Measurements from ENCODE around the gene ANKRD31. TPM values are rescaled to one million over a fixed set of nuclear protein-coding genes. Genes with fewer than 3 reads are reported as not detected.

Gene ANKRD31
- total RNA-seq, 1 experiment from 2014 or later, result 0.11 TPM

DNA sequence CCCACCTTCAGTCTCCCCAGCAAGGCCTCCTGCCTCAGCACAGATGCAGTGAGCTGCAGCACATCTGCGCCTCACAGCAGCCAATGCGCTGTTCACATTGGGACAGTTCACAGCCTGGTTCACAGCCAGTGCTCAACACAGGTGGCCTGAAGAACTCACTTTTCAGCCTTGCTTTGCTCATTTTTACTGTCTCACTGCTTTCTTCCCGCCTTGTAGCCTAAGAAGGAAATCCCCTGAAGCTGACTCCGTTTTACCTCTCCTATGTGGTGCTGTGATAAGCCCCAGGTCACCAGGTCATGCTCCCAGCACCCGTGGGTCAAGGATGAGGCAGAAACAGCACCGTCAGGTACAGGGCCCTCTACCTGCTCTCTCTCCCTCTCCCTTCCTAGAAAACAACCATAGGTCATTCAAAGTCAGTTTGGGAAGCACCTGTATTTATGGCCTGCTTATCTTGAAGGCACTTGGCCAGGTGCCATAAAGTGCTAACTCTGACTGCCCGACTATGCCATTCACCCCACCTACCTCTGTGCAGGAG is 185.4 kb downstream of the ANKRD31 start:
- no peak overlapping the region for H2BK20ac ChIP-seq (ENCODE audit: low read depth, low read length, poor library complexity, severe bottlenecking)
- no peak overlapping the region for H4K5ac ChIP-seq (ENCODE audit: insufficient read length, low read depth, low read length)
- Mint-ChIP-seq H3K27me3 (ENCODE audit: low read depth) (peaks cover 37% of the 10 kb centered on the region), H3K9me3 (no peaks in the 10 kb centered on the region; a peak in 2 of 5 replicates), H3K27ac (no peak overlapping the region), H3K36me3 (ENCODE audit: insufficient read depth in 1 of 3, low read depth in 3 of 3) (peaks cover 0 to 4% (median 0%) of the 10 kb centered on the region in 3 experiments; a peak in 1 of 7 replicates), H3K4me3 (peak overlapping the region; percentile 77 to 88; a peak in 4 of 5 replicates), H3K4me1 (peaks cover 41 to 50% of the 10 kb centered on the region in 2 experiments)
- H3K23ac ChIP-seq (ENCODE audit: insufficient read length, low read depth, low read length), result no peak overlapping the region
- no peak overlapping the region for H3K18ac ChIP-seq (ENCODE audit: insufficient read length, low read depth, low read length)
- TF ChIP-seq, protein P1, sequence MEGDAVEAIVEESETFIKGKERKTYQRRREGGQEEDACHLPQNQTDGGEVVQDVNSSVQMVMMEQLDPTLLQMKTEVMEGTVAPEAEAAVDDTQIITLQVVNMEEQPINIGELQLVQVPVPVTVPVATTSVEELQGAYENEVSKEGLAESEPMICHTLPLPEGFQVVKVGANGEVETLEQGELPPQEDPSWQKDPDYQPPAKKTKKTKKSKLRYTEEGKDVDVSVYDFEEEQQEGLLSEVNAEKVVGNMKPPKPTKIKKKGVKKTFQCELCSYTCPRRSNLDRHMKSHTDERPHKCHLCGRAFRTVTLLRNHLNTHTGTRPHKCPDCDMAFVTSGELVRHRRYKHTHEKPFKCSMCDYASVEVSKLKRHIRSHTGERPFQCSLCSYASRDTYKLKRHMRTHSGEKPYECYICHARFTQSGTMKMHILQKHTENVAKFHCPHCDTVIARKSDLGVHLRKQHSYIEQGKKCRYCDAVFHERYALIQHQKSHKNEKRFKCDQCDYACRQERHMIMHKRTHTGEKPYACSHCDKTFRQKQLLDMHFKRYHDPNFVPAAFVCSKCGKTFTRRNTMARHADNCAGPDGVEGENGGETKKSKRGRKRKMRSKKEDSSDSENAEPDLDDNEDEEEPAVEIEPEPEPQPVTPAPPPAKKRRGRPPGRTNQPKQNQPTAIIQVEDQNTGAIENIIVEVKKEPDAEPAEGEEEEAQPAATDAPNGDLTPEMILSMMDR (conservative IDR thresholded peaks at IDR 0.05), result no peak
- peak; percentile 38 for DNase-seq
- H2BK5ac ChIP-seq (ENCODE audit: insufficient read length, low read length), result no peak overlapping the region
- no peaks in the 10 kb centered on the region for H4K20me1 ChIP-seq (ENCODE audit: control insufficient read depth, insufficient read depth, insufficient read length)
- H3T11ph ChIP-seq (ENCODE audit: low read length), result no peak overlapping the region
- no peak overlapping the region for H3K4ac ChIP-seq (ENCODE audit: low read depth, low read length)
- H3K27ac ChIP-seq (ENCODE audit: insufficient read length, low read depth, low read length), result no peak overlapping the region
- H2BK15ac ChIP-seq (ENCODE audit: low read depth, low read length), result no peak overlapping the region
- H2BK12ac ChIP-seq (ENCODE audit: insufficient read length, low read depth, low read length), result no peak overlapping the region
- no peak overlapping the region for H2AFZ ChIP-seq (ENCODE audit: low read length)
- no peaks in the 10 kb centered on the region; the same call in 1 of the 2 replicates for H3K27me3 ChIP-seq (ENCODE audit: insufficient read depth, low read length)
- WGBS (ENCODE audit: extremely low coverage, insufficient read length, low lambda C conversion rate), result no CpG with 5 or more reads among the region's 7 CpGs
- no peak overlapping the region for H3K14ac ChIP-seq (ENCODE audit: insufficient read depth, low read length)
- H3K79me1 ChIP-seq (ENCODE audit: insufficient read depth, low read depth, low read length, poor library complexity, severe bottlenecking), result no peaks in the 10 kb centered on the region
- H3K23me2 ChIP-seq (ENCODE audit: insufficient read length, low read depth, low read length, poor library complexity, severe bottlenecking), result peaks cover 13% of the 10 kb centered on the region
- peaks cover 36% of the 10 kb centered on the region; the same call in 1 of the 2 replicates for H3K79me2 ChIP-seq (ENCODE audit: insufficient read depth, low read length)
- peak overlapping the region; percentile 76 for H3K4me2 ChIP-seq (ENCODE audit: insufficient read depth, insufficient read length, low read length)
- no peak overlapping the region for H4K91ac ChIP-seq (ENCODE audit: insufficient read length, low read depth, low read length)
- H3K9me3 ChIP-seq (ENCODE audit: control insufficient read depth, low read depth, low read length), result no peaks in the 10 kb centered on the region
- H3K4me1 ChIP-seq (ENCODE audit: insufficient read depth, low read length), result peaks cover 27% of the 10 kb centered on the region
- H3K9ac ChIP-seq (ENCODE audit: extremely low read depth, insufficient read length, low read length), result peak overlapping the region; percentile 25
- H2AK5ac ChIP-seq (ENCODE audit: insufficient read length, low read length), result no peak overlapping the region
- no peak overlapping the region for H3K56ac ChIP-seq (ENCODE audit: insufficient read length, low read depth, low read length)
- no peak overlapping the region for H2BK120ac ChIP-seq (ENCODE audit: low read depth, low read length, poor library complexity, severe bottlenecking)
- H4K8ac ChIP-seq (replicated peaks; ENCODE audit: insufficient read length, low read depth, low read length), result no peak overlapping the region
